Body of pancreas (tissue), 4 donors: ENCODE measurements around the gene CCER1.

ENCODE experiments used
- CTCF ChIP-seq, 7 experiments: fragments of 450-650 bp in 4 of 7; fragments of 200-600 bp in 3 of 7; sonication (generic) in 3 of 7; IDR thresholded peaks; one replicate each; pipeline ENCODE4 v1.5.1; 2016 to 2019; ENCODE audit warnings: antibody characterized with exemption in 7 of 7
- POLR2A ChIP-seq, 3 donors: fragments of 450-650 bp; IDR thresholded peaks; one replicate each; pipeline ENCODE4 v1.6.1; 2016; ENCODE audit warnings: antibody characterized with exemption in 3 of 3, mild to moderate bottlenecking in 2 of 3

- TF ChIP-seq CTCF (IDR thresholded peaks at IDR 0.05) (no peak), POLR2A (IDR thresholded peaks at IDR 0.05) (no peak)
Observed at GRCh38 chr12:90964616-90965015, 9.6 kb upstream of the CCER1 start.
